Dedifferentiated amniotic fluid mesenchymal stem cell (primary cell): ENCODE results near the gene BHMT2.

Experiments used
- DNase-seq: peaks from one replicate; pipeline ENCODE4 v3.0.0-alpha.2; 2016; ENCODE audit errors: extremely low spot score

The BHMT2 gene

GRCh38 chr5:79062436-79062835, 7.1 kb upstream of the BHMT2 start:
- DNase-seq = no peak

DNA sequence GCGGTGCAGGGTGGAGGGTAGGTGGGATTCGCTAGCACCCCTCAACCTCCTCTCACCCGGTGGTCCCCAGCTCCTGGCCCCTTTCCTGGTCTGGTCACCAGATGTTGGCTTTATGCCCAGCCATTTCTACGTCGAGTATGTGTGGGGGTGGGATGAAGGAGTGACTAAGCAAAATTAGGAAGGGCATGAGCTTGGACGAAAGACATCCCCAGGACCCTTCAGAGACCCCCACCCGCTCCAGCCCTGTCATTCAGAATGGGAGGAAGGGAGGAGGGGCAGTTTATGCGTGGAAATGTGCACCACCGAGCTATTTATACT, 742 bp downstream of the BHMT2 start:
- no peak for DNase-seq

- no peak for DNase-seq
Observed at GRCh38 chr5:79074641-79075040, 5.1 kb downstream of the BHMT2 start.

GRCh38 chr5:79075646-79076426, 6.3 kb downstream of the BHMT2 start:
- DNase-seq = no peak

DNA sequence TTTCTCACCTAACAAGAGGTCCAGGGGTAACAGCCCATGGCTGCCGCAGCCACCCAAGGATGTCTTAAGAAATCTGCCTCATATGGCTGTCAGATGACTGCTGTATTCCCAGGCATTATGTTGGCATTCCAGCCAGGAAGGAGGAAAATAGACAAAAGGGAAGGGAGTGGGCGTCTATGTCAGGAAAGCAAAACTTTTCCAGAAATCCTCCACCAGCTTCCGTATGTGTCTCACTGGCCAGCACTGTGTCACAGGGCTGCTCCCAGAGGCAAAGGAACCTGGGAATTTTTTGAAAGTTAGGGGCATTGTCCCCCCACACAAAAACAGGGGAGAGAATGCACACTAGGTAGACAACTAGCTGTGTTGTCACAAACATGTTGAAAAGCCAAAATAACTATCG, 7.3 kb downstream of the BHMT2 start:
- DNase-seq = no peak

- no peak for DNase-seq
Observed at GRCh38 chr5:79077680-79078365, 8.3 kb downstream of the BHMT2 start.

DNA sequence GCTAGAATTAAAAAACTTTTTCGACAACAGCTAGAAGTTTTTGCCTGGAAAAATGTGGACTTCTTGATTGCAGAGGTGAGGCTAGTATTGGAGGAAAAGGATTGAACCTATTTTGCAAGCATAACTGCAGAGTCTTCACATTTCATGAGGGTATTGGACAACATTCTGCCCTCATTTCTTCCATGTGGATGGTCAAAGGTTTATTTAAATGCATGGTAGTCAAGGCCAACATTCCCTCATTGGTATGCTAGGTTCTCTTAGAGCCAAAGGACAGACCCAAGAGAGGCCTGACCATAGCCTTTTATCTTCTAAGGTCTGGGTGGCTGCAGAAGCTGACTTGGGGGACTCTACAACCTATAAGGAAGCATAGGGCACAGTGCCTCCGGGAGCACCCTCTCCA, 11.2 kb downstream of the BHMT2 start:
- DNase-seq = no peak

GRCh38 chr5:79081779-79082178, 12.2 kb downstream of the BHMT2 start:
- no peak for DNase-seq

- no peak for DNase-seq
Observed at GRCh38 chr5:79086116-79086515, 16.5 kb downstream of the BHMT2 start.

GRCh38 chr5:79088507-79088906, 18.9 kb downstream of the BHMT2 start:
- no peak for DNase-seq

DNA sequence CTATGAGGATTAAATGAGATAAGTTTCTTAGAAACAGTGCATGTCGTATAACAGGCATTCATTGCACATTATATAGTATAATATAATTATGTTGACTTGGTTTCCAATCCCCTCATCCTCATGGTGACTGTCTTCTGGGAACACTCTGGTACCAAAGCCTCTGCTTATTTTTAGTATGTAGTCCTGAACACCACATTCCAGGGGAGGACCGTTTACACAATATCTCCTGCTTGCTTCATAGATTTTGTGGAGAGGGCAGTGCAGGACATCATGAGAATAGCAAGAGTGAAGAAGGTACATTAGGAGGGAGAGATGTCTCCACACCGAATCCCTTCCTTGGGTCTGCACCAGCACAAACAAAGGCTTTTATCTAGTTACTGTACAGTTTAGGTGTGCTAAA, 21.5 kb downstream of the BHMT2 start:
- no peak for DNase-seq

DNA sequence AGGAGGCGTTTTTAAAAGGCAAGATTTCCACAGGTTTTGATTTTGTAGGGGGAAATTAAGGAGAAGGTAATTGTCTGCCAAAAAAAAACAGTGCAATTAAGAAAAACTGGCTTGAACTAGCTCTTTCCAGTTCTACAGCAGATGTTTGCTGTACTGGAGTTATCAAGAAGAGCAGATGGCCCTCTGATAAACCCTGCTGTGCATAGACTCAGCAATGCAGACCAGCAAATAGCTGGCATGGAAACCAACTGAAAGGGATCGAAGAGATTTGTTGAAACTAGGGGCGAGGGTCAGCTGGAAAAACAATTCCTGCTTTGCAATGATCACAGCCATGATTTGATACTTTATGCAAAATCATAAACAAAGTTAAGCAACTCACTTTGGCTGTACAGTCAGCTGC, 24.2 kb downstream of the BHMT2 start:
- no peak for DNase-seq

DNA sequence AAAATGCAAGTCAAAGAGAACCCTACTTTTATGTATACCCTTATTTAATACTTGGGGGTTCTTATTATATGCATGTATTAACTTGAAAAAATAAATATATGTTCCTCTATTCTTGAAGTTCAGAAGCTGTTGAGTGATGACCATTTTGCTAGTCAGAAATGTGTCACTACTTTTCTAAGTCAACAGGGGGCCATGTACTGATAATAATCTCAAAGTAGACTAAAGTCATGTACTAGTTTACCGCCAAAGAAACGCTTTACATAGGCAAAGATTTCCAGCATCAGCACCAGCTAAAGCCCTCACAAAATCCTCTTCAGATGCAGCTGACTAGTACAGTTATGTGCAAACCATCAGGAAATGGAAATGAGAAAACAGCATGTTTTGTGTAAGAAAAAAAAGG, 36.3 kb downstream of the BHMT2 start:
- no peak for DNase-seq

DNA sequence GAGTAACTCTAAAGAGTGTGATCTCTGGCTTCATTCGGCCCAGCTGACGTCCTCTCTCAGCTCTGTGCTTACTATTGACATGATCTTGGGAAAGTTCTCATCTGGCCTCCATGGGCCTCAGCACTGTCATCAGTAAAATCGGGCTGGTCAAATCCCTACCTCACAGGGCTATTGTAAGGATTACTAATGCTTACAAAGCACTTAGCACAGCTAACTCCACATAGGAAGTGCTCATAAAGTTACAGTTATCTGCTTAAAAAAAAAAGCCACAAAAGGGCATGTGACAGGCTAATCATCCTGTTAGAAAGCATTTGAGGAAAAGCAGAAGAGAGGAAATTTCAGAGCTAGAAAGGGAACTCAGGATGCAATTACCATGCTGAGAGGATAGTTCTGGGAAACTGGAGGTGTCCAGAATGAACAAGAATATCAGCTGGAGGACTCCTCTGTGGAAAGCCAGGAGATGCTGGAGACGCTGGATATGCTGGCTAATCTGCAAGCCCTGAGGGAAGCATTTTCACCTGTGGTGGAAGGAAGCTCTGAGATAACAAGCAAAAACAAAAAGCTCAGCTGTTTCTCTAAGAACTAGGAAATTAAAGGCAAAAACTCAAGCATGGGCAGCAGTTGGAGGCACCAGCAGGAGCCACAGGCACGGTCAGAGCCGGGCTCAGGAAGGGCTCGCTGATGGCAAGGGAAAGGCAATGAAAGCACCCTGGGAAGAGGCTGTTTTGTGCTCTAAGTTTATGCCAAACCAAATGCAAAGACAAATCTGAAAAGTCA, 37.6 kb downstream of the BHMT2 start:
- no peak for DNase-seq

DNA sequence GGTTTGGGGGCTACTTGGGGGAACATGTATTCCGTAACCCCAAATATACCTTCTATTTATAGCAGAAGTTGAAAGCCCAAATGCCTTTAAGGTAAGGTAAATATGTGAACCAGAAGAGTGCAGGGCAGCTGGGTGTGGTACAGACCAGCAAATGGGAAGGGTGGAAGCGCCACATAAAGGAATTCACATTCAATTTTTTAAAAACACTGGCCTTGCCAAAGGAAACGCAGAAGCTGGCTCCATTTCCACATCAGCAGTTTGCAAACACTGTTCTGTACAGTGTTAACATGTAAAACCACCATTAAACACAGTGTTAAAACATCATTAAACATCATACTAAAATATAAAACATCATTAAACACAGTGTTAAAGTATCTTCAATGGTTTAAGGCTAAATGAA, 38.5 kb downstream of the BHMT2 start:
- DNase-seq = no peak

GRCh38 chr5:79108792-79109191, 39.2 kb downstream of the BHMT2 start:
- no peak for DNase-seq

- no peak for DNase-seq
Observed at GRCh38 chr5:79109527-79110492, 40.2 kb downstream of the BHMT2 start.

- no peak for DNase-seq
Observed at GRCh38 chr5:79111387-79111959, 41.9 kb downstream of the BHMT2 start, which contains the start of gene BHMT. BHMT (plus strand) TSS chr5:79111809; CDS start chr5:79111886, 77 bp downstream.

DNA sequence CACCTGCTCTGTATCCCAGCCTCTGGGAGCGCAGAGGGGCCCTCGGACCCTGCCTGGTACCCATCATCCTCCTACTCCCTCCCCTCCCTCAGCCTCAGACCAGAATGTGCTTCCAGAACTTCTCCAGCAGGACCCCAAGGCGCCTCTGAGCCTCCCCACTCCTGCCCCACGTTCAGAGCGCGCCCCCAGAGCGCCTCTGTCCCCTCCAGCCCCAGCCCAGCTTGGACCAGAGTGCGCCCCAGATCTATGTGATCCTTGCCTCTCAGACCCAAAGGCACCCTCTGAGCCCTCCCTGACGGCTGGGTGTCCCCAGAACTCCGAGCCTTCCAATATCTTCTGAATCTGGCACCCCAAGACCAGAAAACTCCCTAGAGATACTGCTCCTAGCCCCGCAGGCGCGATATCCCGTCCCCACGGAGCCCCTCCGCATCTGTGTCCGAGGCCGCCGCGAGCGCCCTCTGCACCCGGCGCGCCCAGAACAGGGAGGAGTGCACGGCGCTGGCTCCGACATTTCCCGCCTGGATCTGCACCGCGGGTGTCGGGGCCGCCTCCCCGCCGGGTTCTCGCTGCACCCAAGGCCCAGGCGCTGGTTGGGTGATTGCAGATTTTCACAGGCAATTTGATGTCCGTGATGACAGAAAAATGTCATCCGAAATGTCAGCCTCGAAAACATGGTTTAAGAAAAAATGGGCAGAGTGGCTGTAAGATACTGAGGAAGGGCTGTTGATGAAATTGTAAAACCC, 42.6 kb downstream of the BHMT2 start:
- DNase-seq = no peak

DNA sequence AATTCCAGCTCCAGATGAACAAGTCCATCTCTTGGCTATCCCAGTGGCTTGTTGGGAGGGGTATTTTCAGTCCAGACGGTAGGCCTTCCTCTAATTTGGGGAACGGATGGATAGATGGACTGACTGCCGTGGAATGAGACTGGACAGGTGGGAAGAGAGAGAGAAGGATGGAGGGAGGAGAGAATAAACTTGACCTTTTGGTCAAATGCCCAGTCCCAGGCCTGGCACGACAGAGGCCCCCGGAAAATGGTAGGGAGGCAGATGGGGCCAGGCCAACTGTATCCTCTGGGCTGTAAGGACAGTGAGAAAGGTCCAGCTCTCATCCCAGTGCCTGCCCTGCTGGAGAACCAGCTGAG, 43.1 kb downstream of the BHMT2 start:
- no peak for DNase-seq

DNA sequence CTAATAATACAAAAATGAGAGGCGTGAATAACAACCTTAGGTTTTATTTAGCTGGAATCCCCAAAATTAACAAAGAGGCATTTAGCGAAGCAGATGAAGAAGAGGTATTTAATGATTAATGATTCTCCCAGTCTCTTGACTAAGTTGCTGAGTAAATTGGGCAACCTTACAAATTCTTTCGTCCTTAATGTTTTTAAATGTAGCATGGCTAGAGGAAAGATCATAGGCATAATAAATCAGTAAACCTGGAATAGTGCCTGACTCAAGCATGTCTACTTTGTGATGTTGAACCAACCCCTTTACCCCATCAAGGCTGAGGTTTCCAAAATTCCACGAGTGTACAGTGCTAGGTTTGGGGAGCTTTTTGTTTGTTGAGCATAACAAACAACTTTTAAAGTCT, 49.9 kb downstream of the BHMT2 start:
- no peak for DNase-seq
